Smooth muscle cell (in vitro differentiated cells): ENCODE results near the gene CMBL. TPM values are rescaled to one million over a fixed set of nuclear protein-coding genes. Genes with fewer than 3 reads are reported as not detected.

Experiments
- DNase-seq: peaks from one replicate; lab custom pipeline; 2025; ENCODE audit not compliant: unreplicated experiment; lab: John Stamatoyannopoulos, UW
- H2AFZ ChIP-seq: fragments of 200-600 bp; sonication (generic); 2 replicates; pipeline ENCODE4 v1.6.0; 2016; ENCODE audit warnings: antibody characterized with exemption, low read depth, mild to moderate bottlenecking
- H3F3A ChIP-seq: fragments of 200-600 bp; sonication (generic); 2 replicates; pipeline ENCODE4 v1.6.0; 2017; ENCODE audit warnings: antibody characterized with exemption, low read depth
- H3K27ac ChIP-seq: fragments of 200-600 bp; sonication (generic); 2 replicates; pipeline ENCODE4 v1.5.1; 2016; ENCODE audit warnings: low read depth, mild to moderate bottlenecking
- H3K27me3 ChIP-seq: fragments of 200-600 bp; sonication (generic); 2 replicates; pipeline ENCODE4 v1.6.1; 2016; ENCODE audit warnings: low read depth, mild to moderate bottlenecking
- H3K36me3 ChIP-seq: fragments of 200-600 bp; sonication (generic); 2 replicates; pipeline ENCODE4 v1.5.1; 2016; ENCODE audit warnings: low read depth
- H3K4me1 ChIP-seq: fragments of 200-600 bp; sonication (generic); 2 replicates; pipeline ENCODE4 v1.5.1; 2016; ENCODE audit warnings: low read depth
- H3K4me2 ChIP-seq: fragments of 200-600 bp; sonication (generic); 2 replicates; pipeline ENCODE4 v1.6.0; 2016; ENCODE audit warnings: mild to moderate bottlenecking
- H3K4me3 ChIP-seq: fragments of 200-600 bp; sonication (generic); 2 replicates; pipeline ENCODE4 v1.5.1; 2016; ENCODE audit warnings: mild to moderate bottlenecking
- H3K79me2 ChIP-seq: fragments of 200-600 bp; sonication (generic); 2 replicates; pipeline ENCODE4 v1.6.0; 2016; ENCODE audit warnings: low read depth, mild to moderate bottlenecking
- H3K9ac ChIP-seq: fragments of 200-600 bp; sonication (generic); 2 replicates; pipeline ENCODE4 v1.6.0; 2016; ENCODE audit warnings: low read depth
- H3K9me3 ChIP-seq: fragments of 200-600 bp; sonication (generic); replicated peaks from 2 replicates; pipeline ENCODE4 v1.5.1; 2016; ENCODE audit warnings: low read depth
- H4K20me1 ChIP-seq: fragments of 200-600 bp; sonication (generic); 2 replicates; pipeline ENCODE4 v1.6.0; 2016; ENCODE audit warnings: low read depth
- WGBS: methylation state at CpG from one replicate; pipeline ENCODE4 v1.1.7; 2016; ENCODE audit warnings: low lambda C conversion rate; 5-methylcytosine and 5-hydroxymethylcytosine counted together
- polyA plus RNA-seq: library from polyadenylated mRNA; unstranded; fragments of >200 nt; fragmentation: Nextera tagmentation; extraction: Ambion mirVana; gene quantifications from 2 replicates; pipeline ENCODE4 v1.2.1, GENCODE V29; 2016
- total RNA-seq: library from RNA; depleted of rRNA; stranded (reverse); fragments of >200 nt; gene quantifications from 2 replicates; pipeline ENCODE4 v1.2.3, GENCODE V29; 2014
- TF ChIP-seq, protein P1 (sequence below): fragments of 200-600 bp; sonication (generic); IDR thresholded peaks from 2 replicates; pipeline ENCODE4 v1.5.1; 2017; ENCODE audit warnings: borderline replicate concordance, mild to moderate bottlenecking, antibody characterized with exemption; ENCODE audit not compliant: insufficient read depth, poor library complexity, severe bottlenecking

CMBL gene
- total and polyA plus RNA-seq, 2 experiments from 2014 or later, result 6.3 to 12.0 TPM

GRCh38 chr5:10306806-10307205 is 896 bp downstream of the CMBL start:
- H3K27me3 ChIP-seq, result no peaks in the 10 kb centered on the region
- 53% methylated on average over 8 of the region's 8 CpGs for WGBS
- no peak for DNase-seq

GRCh38 chr5:10306114-10306513 is 1.6 kb downstream of the CMBL start:
- Histone ChIP-seq H3K36me3 (no peaks in the 10 kb centered on the region), H3K4me3 (peak overlapping the region; percentile 84), H3K9ac (no peak overlapping the region), H2AFZ (no peak overlapping the region), H3K27me3 (no peaks in the 10 kb centered on the region), H3K27ac (no peak overlapping the region), H3K4me2 (peak overlapping the region; percentile 87), H3K4me1 (no peaks in the 10 kb centered on the region), H3F3A (peaks cover 13% of the 10 kb centered on the region), H3K79me2 (no peaks in the 10 kb centered on the region), H3K9me3 (no peaks in the 10 kb centered on the region), H4K20me1 (no peaks in the 10 kb centered on the region)
- TF ChIP-seq, protein P1, sequence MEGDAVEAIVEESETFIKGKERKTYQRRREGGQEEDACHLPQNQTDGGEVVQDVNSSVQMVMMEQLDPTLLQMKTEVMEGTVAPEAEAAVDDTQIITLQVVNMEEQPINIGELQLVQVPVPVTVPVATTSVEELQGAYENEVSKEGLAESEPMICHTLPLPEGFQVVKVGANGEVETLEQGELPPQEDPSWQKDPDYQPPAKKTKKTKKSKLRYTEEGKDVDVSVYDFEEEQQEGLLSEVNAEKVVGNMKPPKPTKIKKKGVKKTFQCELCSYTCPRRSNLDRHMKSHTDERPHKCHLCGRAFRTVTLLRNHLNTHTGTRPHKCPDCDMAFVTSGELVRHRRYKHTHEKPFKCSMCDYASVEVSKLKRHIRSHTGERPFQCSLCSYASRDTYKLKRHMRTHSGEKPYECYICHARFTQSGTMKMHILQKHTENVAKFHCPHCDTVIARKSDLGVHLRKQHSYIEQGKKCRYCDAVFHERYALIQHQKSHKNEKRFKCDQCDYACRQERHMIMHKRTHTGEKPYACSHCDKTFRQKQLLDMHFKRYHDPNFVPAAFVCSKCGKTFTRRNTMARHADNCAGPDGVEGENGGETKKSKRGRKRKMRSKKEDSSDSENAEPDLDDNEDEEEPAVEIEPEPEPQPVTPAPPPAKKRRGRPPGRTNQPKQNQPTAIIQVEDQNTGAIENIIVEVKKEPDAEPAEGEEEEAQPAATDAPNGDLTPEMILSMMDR, result no peak
- 61% methylated on average over 3 of the region's 5 CpGs for WGBS
- no peak for DNase-seq

More at GRCh38 chr5:10306806-10307205, 896 bp downstream of the CMBL start:
- Histone ChIP-seq H3F3A (peaks cover 13% of the 10 kb centered on the region), H3K79me2 (no peaks in the 10 kb centered on the region), H4K20me1 (no peaks in the 10 kb centered on the region), H3K9ac (no peak overlapping the region), H3K4me1 (no peaks in the 10 kb centered on the region), H3K4me3 (peak overlapping the region; percentile 84), H3K36me3 (no peaks in the 10 kb centered on the region), H3K4me2 (peak overlapping the region; percentile 87), H2AFZ (peak overlapping the region; percentile 96), H3K9me3 (no peaks in the 10 kb centered on the region), H3K27ac (no peak overlapping the region)
- TF ChIP-seq, protein P1, result no peak

DNA sequence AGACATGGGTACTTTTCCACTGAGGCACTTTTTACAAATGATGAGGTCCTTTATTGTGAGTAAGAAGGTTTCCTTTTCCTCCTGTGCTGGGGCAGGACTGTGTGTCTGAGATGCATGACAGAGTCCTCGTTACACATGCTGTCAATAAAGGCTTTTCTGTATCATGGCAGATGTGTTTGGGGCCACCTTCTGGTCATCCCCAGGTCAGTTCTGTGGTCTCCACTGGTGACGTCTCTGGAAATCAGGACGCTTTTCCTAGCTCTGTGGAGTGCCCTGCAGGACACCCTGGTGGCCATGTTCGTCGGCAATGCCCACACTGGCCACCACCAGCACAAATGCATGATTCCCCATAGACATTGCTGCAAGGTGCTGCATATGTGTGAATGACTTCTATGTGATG is 2.8 kb downstream of the CMBL start:
- Histone ChIP-seq H4K20me1 (no peaks in the 10 kb centered on the region), H3K9me3 (no peaks in the 10 kb centered on the region), H3K79me2 (no peaks in the 10 kb centered on the region), H3K4me2 (no peak overlapping the region), H3K27ac (no peak overlapping the region), H3K36me3 (no peaks in the 10 kb centered on the region), H3F3A (peaks cover under 1% of the 10 kb centered on the region), H3K9ac (no peak overlapping the region), H3K27me3 (no peaks in the 10 kb centered on the region), H2AFZ (no peak overlapping the region), H3K4me3 (no peak overlapping the region), H3K4me1 (no peaks in the 10 kb centered on the region)
- DNase-seq, result no peak
- 88% methylated on average over 5 of the region's 5 CpGs for WGBS
- TF ChIP-seq, protein P1, result no peak

DNA sequence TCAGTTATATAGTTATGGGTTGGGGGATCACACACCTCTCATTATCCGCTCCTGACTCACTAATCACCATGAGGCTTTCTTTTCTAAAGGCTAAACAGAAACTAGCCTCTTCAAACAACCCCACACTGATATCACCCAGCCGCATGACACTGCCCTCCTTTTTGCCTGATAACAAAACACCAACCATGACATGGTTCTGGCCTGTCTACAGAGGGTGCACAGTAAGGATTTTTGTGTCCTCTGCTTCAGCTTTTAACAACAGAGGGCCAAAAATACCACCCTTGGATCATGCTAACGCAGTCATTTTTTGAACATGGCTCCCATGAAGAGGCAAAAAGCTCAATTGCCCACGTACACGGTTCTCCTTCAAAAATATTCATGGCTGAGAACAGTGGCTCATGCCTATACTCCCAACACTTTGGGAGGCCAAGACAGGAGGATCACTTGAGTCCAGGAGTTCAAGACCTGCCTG is 4.0 kb downstream of the CMBL start:
- no peaks in the 10 kb centered on the region for H4K20me1 ChIP-seq
- H3K4me2 ChIP-seq, result no peak overlapping the region
- no peak overlapping the region for H3K9ac ChIP-seq
- TF ChIP-seq, protein P1, result no peak
- no peaks in the 10 kb centered on the region for H3K36me3 ChIP-seq
- H3K27me3 ChIP-seq, result no peaks in the 10 kb centered on the region
- H3K79me2 ChIP-seq, result no peaks in the 10 kb centered on the region
- DNase-seq, result no peak
- no peaks in the 10 kb centered on the region for H3F3A ChIP-seq
- no peak overlapping the region for H3K27ac ChIP-seq
- H3K4me1 ChIP-seq, result no peaks in the 10 kb centered on the region
- 75% methylated on average over 5 of the region's 5 CpGs for WGBS
- H3K4me3 ChIP-seq, result no peak overlapping the region
- H2AFZ ChIP-seq, result no peak overlapping the region
- H3K9me3 ChIP-seq, result no peaks in the 10 kb centered on the region
